WERI-Rb-1 (cell line): ENCODE results near the gene SH3D19.

Experiments
- DNase-seq: peaks from one replicate; pipeline ENCODE4 v3.0.0-alpha.2; 2020
- H3K27ac ChIP-seq: fragments of 250-450 bp; sonication (Bioruptor Pico); 2 replicates; pipeline ENCODE4 v1.5.1; 2020; ENCODE audit warnings: mild to moderate bottlenecking, moderate library complexity
- H3K27me3 ChIP-seq: fragments of 250-450 bp; sonication (Bioruptor Pico); 2 replicates; pipeline ENCODE4 v1.5.1; 2021; ENCODE audit warnings: mild to moderate bottlenecking, low read depth, moderate library complexity; ENCODE audit not compliant: insufficient read depth, severe bottlenecking
- H3K36me3 ChIP-seq: fragments of 250-450 bp; sonication (Bioruptor Pico); 2 replicates; pipeline ENCODE4 v1.5.1; 2020; ENCODE audit warnings: mild to moderate bottlenecking, moderate library complexity
- H3K4me3 ChIP-seq: 2 replicates; pipeline ENCODE4 v1.5.1; 2011; ENCODE audit warnings: low read depth, mild to moderate bottlenecking, control low read depth, low read length
- H3K9me3 ChIP-seq: fragments of 250-450 bp; sonication (Bioruptor Pico); 2 replicates; pipeline ENCODE4 v1.5.1; 2021; ENCODE audit warnings: mild to moderate bottlenecking, moderate library complexity; ENCODE audit not compliant: severe bottlenecking
- TF ChIP-seq, protein P1 (sequence below): IDR thresholded peaks from 2 replicates; pipeline ENCODE4 v1.5.1; 2011; ENCODE audit warnings: low read depth, mild to moderate bottlenecking, control low read depth, inconsistent platforms, low read length

The SH3D19 gene

GRCh38 chr4:151207868-151208267, 117.5 kb downstream of the SH3D19 start:
- DNase-seq: no peak
- no peak overlapping the region for H3K27ac ChIP-seq
- no peak overlapping the region for H3K4me3 ChIP-seq
- peaks cover 6% of the 10 kb centered on the region for H3K36me3 ChIP-seq
- TF ChIP-seq, protein P1, sequence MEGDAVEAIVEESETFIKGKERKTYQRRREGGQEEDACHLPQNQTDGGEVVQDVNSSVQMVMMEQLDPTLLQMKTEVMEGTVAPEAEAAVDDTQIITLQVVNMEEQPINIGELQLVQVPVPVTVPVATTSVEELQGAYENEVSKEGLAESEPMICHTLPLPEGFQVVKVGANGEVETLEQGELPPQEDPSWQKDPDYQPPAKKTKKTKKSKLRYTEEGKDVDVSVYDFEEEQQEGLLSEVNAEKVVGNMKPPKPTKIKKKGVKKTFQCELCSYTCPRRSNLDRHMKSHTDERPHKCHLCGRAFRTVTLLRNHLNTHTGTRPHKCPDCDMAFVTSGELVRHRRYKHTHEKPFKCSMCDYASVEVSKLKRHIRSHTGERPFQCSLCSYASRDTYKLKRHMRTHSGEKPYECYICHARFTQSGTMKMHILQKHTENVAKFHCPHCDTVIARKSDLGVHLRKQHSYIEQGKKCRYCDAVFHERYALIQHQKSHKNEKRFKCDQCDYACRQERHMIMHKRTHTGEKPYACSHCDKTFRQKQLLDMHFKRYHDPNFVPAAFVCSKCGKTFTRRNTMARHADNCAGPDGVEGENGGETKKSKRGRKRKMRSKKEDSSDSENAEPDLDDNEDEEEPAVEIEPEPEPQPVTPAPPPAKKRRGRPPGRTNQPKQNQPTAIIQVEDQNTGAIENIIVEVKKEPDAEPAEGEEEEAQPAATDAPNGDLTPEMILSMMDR: no peak
- no peaks in the 10 kb centered on the region for H3K9me3 ChIP-seq
- H3K27me3 ChIP-seq: no peaks in the 10 kb centered on the region

DNA sequence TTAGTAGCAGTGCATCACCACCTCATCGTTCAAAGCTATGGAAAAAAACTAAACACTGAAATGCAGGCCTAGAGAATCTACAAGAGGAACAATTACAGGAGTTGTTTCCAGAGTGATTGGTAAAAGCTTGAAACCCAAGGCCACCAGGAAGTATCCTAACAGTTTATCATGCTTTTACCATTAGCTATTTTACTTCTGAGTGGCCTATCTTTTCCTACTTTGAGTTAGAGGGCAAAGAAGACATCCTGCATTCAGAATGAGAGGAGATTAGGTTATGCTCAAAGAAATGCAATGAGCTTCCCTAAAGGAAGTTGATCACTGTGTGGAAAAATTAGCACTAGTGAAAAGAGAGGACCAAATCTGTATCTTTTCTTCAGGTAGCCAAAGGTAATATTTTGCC, 118.2 kb downstream of the SH3D19 start:
- Histone ChIP-seq H3K27me3 (no peaks in the 10 kb centered on the region), H3K4me3 (no peak overlapping the region), H3K36me3 (peaks cover 4% of the 10 kb centered on the region), H3K9me3 (no peaks in the 10 kb centered on the region), H3K27ac (no peak overlapping the region)
- DNase-seq: no peak
- TF ChIP-seq, protein P1: no peak

DNA sequence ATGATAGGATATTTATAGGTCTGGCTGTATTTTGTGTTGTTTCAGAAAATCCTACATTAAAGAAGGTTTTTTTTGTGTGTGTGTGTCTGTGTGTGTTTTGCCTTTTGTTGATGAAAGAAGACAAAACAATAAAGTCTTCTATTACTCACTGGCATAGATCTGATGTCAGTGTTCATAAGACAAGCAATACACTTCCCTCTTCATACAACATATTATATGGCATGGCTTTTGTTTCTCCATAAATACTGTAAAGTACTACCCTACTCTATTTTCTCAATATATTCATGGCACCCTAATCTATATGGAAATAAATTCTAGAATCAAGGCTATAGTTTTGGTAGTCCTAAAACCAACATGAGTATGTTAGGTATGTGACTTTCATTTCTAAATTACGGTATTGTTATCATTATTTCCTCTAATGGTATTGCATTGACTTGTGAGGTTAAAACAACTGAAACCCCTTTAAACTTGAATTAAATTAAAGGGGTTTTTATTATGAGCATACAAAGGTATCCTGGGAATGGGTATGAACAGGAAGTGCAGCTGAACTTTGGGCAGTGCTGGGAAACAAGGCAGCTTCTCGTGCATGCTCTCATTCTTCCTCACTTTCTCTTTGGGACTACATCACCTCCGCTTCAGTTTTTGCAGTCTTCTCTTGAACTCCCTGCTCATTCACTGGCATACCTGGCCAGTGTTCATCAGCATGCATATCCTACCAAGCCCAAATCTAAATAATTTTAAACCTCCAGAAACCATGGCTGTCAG, 119.0 kb downstream of the SH3D19 start:
- TF ChIP-seq, protein P1: no peak
- Histone ChIP-seq H3K27me3 (no peaks in the 10 kb centered on the region), H3K36me3 (peaks cover 4% of the 10 kb centered on the region), H3K9me3 (no peaks in the 10 kb centered on the region), H3K4me3 (no peak overlapping the region), H3K27ac (no peak overlapping the region)
- DNase-seq: no peak

DNA sequence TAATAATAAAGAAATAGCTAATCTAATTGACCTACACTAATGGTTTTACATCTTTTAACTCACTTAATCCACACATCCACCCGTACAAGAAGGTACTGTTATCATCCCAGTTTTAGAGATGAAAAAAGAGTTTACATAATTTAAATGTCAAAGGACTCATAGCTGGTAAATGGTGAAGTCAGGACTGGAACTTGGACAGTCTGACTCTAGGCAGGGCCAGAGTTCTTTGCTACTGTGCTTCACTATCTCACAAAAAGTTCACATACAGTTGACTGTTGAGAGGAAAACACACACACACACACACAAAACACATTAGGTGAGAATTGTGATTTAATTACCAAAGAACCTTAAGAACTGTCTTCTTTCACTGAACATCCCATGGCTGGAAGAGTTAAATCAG, 119.7 kb downstream of the SH3D19 start:
- Histone ChIP-seq H3K27me3 (no peaks in the 10 kb centered on the region), H3K9me3 (no peaks in the 10 kb centered on the region), H3K36me3 (peaks cover 4% of the 10 kb centered on the region), H3K4me3 (no peak overlapping the region), H3K27ac (no peak overlapping the region)
- no peak for DNase-seq
- TF ChIP-seq, protein P1: no peak

DNA sequence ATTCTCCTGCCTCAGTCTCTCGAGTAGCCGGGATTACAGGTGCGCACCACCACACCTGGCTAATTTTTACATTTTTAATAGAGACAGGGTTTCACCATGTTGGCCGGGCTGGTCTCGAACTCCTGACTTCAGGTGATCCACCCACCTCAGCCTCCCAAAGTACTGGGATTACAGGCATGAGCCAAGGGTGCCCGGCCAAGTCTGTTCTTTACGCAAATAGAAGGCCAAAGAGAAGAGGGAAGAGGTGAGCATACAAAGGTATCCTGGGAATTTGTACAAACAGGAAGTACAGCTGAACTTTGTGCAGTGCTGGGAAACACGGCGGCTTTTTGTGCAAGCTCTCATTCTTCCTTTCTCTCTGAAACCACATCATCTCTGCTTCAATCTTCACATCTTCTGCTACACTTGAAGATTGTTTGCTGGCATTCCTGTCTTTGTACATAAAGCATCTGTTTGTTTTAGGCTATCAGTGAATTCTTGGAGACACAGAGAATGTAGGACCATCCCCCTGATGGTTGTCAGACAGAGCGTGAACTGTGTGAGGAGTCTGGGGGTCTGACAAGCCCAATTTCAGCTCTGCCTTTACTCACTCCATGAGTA, 120.4 kb downstream of the SH3D19 start:
- TF ChIP-seq, protein P1: no peak
- Histone ChIP-seq H3K27ac (no peak overlapping the region), H3K4me3 (no peak overlapping the region), H3K27me3 (no peaks in the 10 kb centered on the region), H3K36me3 (peaks cover 4% of the 10 kb centered on the region), H3K9me3 (no peaks in the 10 kb centered on the region)
- no peak for DNase-seq
